ENCODE measurements around the gene PFKL.

PFKL gene

DNA sequence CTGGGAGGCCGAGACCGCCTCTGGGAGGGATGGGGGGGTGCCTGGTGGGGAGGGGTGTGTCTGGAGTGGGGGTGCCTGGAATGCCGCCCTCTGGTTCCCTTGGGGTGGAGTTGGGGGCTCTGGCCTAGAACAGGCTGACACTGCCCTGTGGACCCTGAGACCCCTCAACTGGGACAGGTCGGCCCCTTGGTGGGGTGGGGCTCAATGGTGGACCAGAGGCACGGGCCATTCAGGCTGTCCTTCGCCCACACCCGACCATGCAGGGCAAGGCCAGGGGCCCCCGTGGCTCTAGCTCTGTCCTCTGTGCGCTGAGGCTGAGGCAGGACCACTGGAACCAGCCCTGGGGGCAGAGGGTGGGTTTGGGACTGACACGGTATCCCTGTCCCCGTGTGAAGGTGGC, 14.7 kb downstream of the PFKL start:
- no peak for DNase-seq

DNA sequence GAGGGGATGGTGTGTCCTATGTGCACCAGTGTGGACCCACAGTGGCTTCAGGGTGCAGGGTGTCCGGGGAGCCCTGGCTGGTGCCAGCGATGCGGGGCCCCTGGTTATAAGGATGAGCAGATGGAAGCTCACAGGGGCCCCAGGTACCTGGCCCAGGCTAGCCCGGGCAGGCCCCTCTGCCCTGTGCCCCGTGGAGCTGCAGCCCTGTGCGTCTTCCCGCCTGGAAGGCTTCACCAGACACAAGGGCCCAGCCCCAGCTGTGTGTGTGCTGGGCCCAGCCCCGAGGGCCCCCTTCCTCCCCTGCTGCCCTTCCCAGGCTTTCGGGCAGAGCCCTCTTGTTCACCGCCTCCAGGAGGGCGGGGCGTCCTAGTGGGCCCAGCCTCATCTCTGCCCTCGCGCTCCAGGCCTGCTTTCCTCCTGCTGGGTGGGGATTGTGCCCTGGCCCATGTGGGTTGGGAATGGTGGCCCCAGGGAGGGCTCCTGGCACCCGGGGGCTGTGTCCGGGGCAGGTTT, 15.9 kb downstream of the PFKL start:
- DNase-seq, result no peak

- DNase-seq, result no peak
Observed at GRCh38 chr21:44316277-44316900, 16.5 kb downstream of the PFKL start.

DNA sequence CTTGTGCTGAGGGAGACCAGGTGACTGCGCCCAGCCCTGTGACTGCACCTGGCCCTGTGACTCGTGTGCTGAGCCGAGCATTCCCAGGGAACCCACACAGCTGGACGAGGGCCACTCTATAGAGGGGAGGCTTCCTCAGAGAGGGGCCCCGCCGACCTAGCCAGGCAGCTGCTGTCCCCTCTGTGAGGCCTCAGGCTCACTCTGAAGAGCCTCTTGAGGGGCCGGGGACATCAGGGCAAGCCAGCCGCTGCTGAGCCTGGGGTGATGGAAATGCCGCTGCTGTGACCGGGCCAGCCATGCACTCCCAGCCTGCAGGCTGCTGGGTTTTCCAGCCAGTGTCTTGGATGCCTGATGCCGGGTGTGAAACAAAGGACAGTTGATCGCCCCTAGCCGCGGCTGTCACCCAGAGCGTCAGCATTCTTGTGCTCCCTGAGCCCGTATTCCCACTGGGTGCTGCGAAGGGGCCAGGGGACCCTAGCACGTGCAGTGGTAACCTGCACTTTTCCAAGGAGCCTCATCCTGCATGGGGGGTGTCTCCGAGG, 17.5 kb downstream of the PFKL start:
- DNase-seq, result no peak

DNA sequence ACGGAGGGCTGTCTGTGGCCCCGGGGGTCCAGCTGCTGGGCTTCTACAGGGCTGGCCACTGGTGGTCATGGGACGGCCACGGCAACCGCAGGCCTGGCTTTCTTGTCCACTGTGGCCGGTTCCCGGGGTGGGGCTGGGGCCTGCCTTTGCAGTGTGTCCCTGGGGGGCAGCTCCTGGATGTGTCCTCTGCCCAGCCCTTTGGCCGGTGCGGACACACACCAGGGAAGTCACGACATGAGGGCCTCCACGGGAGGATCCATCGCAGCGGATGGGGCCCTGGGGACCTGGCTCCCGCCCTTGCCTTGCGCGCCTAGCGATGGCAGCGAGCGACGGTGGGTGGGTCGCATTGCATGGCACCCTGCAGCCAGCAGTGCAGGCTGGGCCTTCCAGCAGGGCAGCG, 18.0 kb downstream of the PFKL start:
- DNase-seq, result no peak

DNA sequence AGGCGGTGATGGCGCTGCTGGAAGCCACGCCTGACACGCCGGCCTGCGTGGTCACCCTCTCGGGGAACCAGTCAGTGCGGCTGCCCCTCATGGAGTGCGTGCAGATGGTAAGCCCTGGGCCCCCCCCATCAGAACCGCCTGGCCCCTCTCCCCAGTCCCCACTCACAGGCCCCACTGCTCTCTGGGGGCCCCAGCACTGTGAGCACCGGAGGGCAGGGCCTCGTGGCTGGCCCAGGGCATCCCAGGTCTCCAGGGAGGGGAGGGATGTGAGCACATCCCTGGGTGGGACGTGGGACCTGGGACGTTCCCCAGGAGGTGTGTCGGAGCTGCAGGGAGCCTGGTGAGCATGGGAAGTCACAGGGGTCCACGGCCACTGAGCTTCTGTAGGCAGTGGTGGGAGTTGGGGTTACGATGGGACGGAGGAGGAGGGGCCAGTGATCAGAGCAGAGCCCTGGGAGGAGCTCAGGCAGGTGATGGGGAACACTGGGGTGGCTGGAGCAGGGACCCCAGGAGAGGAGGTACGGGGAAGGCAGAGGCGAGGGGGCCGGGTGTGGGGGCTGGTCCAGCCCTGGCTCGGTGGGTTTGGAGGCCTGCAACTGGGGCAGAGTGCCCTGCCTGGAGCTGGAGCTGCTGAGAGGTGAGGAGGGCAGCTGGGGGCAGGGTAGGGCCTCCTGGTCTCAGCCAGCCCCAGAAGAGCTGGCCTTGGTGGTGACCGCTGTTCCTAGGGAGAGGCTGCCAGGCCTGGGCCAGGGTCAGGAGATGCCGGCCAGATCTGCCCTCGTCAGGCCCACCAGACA, 18.8 kb downstream of the PFKL start:
- no peak for DNase-seq

- no peak for DNase-seq
Observed at GRCh38 chr21:44319407-44320065, 19.7 kb downstream of the PFKL start.

GRCh38 chr21:44320847-44321246, 21.0 kb downstream of the PFKL start:
- no peak for DNase-seq

DNA sequence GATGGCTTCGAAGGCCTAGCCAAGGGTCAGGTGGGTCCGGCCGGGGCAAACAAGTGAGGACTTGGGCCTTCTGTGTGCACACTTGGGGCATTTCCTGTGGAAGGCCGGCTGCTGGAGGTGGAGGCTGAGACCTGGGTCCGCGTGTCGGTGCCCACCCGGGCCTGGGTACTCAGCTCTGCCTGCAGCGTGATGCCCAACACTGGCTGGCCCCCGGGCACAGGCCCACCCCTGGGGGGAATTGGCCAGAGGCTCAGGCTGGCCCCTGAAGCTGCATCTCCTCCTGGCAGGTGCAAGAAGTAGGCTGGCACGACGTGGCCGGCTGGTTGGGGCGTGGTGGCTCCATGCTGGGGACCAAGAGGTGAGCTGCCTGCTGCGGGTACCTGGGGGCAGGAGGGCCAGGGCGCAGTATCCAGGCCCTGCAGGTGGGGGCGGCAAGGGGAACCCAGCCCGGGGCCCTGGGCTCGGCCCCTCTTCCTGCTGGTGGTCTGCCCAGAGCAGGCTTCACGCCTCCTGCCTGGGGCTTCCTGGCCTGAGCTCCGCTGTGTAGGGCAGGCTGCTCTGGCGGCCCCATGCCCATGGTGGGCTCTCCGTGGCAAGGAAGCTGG, 22.1 kb downstream of the PFKL start:
- DNase-seq, result no peak

GRCh38 chr21:44322621-44323325, 22.9 kb downstream of the PFKL start:
- no peak for DNase-seq

GRCh38 chr21:44323591-44323990, 23.7 kb downstream of the PFKL start:
- DNase-seq, result no peak

DNA sequence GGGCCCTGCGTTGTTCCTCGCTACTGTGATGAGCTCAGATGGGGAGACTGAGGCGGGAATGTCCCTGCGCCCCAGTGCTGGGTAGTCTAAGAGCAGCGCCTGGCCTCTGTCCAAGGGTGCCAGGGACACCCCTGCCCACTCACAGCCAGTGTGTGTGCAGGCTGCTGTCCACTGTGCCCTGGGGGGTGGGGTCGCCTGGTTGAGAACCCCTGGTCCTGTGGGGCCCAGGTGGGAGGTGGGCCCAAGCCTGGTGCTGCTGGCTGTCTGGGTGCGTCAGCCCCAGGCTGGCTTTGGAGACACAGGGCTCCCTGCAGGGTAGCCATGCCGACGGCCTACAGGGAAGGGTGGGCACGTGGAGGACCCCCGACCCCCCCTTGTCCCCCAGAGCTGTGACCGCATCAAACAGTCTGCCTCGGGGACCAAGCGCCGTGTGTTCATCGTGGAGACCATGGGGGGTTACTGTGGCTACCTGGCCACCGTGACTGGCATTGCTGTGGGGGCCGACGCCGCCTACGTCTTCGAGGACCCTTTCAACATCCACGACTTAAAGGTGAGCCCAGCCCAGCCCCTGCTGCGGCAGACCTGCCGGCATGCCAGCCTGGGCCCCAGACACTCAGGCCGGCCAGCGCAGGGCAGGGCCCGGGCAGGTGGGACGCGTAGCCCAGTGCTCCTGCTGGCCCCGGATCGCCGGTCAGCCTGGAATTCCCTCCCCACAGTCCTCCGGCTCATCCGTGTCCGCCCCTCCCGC, 24.4 kb downstream of the PFKL start:
- DNase-seq, result no peak

- DNase-seq, result no peak
Observed at GRCh38 chr21:44324854-44325107, 24.9 kb downstream of the PFKL start.

DNA sequence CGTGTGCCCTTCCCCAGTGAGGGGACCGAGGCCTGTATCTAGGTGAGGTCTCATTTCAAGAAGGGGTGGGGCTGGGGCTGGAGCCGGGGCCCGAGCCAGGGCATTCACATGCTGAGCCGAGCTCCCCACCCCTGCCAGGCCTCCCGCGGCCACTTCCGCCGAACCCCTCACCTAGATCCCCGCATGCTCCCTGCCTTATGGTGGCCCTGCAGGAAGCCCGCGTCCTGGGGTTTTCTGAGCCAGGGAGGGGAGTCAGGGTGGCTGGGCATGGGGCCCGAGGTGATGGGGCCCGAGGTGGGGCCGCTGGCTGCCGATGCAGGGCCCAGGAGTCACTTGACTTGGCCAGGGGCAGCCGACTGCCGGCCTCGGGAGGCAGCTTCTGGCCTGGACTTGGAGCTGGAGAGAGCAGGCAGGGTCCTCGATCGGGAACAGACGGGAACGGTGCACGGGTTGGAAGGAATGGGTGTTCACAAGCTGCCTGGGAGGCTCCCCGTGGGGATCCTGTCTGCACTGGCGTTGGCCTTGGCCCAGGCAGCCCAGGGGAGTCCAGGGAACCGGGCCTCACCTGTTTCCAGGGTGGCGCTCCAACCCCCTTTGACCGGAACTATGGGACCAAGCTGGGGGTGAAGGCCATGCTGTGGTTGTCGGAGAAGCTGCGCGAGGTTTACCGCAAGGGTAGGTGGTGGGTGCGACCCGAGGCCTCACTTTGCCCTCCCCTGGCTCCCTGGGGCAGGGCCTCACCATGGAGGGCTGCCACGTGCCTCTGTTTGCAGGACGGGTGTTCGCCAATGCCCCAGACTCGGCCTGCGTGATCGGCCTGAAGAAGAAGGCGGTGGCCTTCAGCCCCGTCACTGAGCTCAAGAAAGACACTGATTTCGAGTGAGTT, 25.8 kb downstream of the PFKL start:
- no peak for DNase-seq

DNA sequence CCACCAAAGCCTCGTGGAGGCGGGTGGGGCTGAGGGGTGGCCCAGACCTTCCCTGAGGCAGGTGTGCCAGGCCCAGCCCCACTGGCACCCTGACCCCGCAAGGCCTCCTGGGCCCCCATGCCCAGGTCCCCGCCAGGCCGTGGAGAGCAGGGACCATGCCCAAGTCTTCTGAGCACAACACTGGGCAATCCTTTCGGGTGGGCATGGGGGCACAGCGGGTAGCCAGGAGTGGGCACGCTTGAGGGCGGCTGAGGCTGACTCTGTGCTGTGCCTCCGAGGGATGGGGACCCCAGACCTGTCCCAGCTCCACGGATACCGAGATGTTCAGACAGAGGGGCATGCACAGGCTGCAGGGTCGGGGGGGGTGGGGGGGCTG, 26.4 kb downstream of the PFKL start:
- DNase-seq, result no peak

DNA sequence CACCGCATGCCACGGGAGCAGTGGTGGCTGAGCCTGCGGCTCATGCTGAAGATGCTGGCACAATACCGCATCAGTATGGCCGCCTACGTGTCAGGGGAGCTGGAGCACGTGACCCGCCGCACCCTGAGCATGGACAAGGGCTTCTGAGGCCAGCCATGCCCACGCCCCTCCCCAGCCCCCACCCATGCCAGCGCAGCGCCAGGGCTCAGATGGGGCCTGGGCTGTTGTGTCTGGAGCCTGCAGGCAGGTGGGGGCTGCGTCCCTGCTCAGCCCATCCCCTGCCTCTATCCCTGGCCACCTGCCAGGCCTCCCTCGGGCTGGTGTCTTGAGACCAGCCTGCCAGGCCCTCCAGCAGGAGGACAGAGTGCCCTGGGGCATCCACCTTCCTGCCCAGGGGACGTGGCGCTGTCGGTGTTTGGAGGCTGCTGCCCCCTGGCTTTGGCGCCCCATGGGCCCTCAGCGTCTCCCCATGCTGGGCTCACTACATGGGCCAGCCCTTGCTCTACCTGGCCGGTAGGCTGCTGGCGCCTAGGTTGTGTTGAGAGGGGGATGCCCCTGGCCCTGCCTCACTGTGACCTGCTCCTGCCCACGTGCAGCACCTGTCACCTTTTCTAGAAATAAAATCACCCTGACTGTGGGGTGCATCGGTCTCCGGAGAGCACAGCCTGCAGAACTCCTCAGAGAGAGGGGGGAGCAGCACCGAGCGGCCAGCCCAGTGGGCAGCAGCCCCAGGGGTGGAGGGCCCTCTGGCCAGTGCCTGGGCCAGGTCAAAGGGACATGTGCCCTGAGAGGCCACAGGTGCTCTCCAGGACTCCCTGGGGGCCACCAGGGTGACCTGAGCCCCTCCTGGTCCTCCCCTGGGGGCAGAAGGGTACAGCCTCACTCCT, 27.1 kb downstream of the PFKL start:
- no peak for DNase-seq

DNA sequence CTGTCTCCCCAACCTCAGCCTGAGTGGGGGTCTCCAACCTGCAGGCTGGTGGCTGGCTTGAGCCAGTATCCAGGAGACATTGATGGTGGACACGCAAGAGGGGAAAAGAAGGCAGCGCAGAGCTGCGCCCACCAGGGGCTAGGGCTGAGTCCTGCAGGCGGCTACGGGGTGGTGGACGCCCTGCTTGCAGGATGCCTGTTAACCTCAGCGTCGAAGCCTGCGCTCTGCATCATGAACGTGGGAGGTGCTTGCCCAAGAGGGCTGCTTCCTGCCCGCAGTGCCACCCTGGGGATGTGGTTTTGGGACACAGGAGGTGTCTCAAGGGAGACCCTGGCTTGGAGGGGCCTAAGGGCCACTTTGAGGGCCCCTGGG, 27.7 kb downstream of the PFKL start:
- no peak for DNase-seq

- no peak for DNase-seq
Observed at GRCh38 chr21:44328242-44328895, 28.5 kb downstream of the PFKL start.

- no peak for DNase-seq
Observed at GRCh38 chr21:44329086-44329889, 29.4 kb downstream of the PFKL start.

Data from stimulated activated CD4-positive, alpha-beta T cell treated with anti-CD3 and anti-CD28 coated beads, Interleukin-2, amount 100 ng/mL, for 24 hours (primary cell).